NCI-H345 treated with DMSO at 0.1 percent for 48 hours (cell line): ENCODE measurements around the gene SCAPER.
"Not testable (repeated sequence)": the region's sequence is repeated elsewhere in the genome, so short reads cannot be mapped to it uniquely, and the experiment has no call there.

ENCODE experiments used
- DNase-seq: peaks from one replicate; lab custom pipeline; 2025; ENCODE audit not compliant: unreplicated experiment; lab: John Stamatoyannopoulos, UW

SCAPER gene

GRCh38 chr15:76787273-76787672, 117.9 kb downstream of the SCAPER start:
- DNase-seq: no peak

DNA sequence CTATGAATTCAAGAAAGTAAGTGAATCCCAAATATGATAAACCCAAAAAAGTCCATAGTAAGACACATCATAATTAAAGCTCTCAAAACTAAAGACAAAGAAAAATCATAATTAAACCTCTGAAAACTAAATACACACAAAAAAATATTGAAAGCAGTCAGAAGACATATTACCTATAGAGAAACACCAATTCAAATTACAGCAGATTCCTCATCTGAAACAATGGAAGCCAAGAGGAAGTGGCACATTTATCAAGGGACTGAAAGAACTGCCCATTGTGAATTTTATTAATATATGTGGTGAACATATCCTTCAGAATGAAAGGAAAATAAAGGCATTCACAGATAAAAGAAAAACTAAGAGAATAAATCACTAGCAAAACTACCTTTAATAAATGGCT, 128.2 kb downstream of the SCAPER start:
- no peak for DNase-seq

GRCh38 chr15:76776480-76776879, 128.7 kb downstream of the SCAPER start:
- DNase-seq: no peak

- no peak for DNase-seq
These were observed 131.9 kb downstream of the SCAPER start for GRCh38 chr15:76773234-76773633.

GRCh38 chr15:76772776-76773175, 132.4 kb downstream of the SCAPER start:
- no peak for DNase-seq

- no peak for DNase-seq
These were observed 141.1 kb downstream of the SCAPER start for GRCh38 chr15:76764004-76764403.

- DNase-seq: no peak
These were observed 141.6 kb downstream of the SCAPER start for GRCh38 chr15:76763554-76763953.

- no peak for DNase-seq
These were observed 148.8 kb downstream of the SCAPER start for GRCh38 chr15:76756381-76756780.

DNA sequence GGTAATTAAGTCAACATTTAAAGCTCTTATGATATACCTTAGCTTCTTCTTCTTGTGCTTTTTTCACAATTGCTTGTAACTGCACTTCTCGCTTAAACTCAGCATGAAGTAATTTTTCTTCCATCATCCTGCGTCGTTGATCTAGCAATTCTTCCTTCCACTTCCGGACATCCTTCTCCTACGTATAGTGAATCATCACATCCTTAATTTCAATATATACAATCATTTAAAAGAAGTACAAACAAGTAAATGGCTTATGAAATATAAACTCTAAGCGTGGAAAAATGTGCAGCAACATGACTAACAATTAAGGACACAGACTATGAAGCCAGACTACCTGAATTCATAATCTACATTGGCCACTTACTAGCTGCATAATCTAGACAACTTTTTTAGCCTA, 151.4 kb downstream of the SCAPER start:
- no peak for DNase-seq

- no peak for DNase-seq
These were observed 152.0 kb downstream of the SCAPER start for GRCh38 chr15:76753131-76753530.

DNA sequence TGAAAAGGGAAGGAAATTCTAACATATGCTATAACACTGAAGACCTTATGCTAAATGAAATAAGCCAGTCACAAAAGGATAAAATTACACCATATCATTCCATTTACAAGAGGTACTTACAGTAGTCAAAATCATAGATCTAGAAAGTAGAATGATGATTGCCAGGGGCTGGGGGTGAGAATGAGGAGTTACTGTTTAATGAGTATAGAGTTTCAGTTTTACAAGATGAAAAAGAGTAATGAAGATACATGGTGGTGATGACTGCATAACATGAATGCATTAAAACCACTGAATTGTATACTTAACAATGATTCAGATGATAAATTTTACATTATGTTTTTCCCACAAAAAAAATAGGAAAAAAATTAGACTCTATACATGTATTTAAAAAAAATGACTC, 152.6 kb downstream of the SCAPER start:
- DNase-seq: no peak

- DNase-seq: no peak
These were observed 167.6 kb downstream of the SCAPER start for GRCh38 chr15:76737573-76737972.

GRCh38 chr15:76732321-76732720, 172.8 kb downstream of the SCAPER start:
- not testable (repeated sequence) for DNase-seq

DNA sequence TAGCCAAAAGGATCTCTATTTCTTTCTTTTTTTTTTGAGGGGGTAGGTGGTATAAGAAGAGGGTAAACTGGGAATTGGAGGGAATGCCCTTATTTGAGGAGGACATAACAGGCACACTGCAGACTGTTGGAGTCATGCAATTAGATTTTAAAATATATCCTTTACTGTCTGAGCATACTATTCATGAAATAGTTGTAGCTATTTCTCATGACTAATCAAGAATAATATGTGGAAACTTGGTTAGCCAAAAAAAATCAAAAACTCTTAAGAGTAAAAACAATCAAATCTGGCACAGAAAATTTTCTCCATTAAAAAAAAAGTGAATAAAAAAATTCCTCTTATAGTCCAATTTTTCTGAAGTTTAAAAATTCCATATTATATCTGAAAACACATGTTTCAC, 174.9 kb downstream of the SCAPER start:
- no peak for DNase-seq

GRCh38 chr15:76718863-76719262, 186.3 kb downstream of the SCAPER start:
- no peak for DNase-seq

- no peak for DNase-seq
These were observed 190.2 kb downstream of the SCAPER start for GRCh38 chr15:76714950-76715349.

DNA sequence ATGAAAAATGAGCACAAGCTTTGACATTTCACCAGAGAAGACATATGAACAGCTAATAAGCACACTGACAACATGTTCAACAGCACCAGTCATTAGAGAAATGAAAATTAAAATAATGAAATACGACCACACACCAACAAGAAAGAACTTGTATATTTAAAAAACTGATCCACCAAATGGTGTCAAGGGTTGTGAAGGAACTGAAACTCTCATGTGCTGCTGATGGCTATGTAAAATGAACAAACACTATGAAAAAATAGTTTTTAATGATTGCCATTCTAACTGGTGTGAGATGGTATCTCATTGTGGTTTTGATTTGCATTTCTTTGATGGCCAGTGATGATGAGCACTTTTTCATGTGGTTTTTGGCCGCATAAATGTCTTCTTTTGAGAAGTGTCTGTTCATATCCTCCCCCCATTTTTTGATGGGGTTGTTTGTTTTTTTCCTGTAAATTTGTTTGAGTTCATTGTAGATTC, 193.8 kb downstream of the SCAPER start:
- no peak for DNase-seq

- not testable (repeated sequence) for DNase-seq
These were observed 201.1 kb downstream of the SCAPER start for GRCh38 chr15:76704032-76704431.

GRCh38 chr15:76696840-76697239, 208.3 kb downstream of the SCAPER start:
- DNase-seq: no peak

GRCh38 chr15:76692546-76692945, 212.6 kb downstream of the SCAPER start:
- DNase-seq: not testable (repeated sequence)

GRCh38 chr15:76687592-76687991, 217.5 kb downstream of the SCAPER start:
- not testable (repeated sequence) for DNase-seq

- DNase-seq: no peak
These were observed 221.1 kb downstream of the SCAPER start for GRCh38 chr15:76684002-76684401.

GRCh38 chr15:76682833-76683232, 222.3 kb downstream of the SCAPER start:
- DNase-seq: no peak

DNA sequence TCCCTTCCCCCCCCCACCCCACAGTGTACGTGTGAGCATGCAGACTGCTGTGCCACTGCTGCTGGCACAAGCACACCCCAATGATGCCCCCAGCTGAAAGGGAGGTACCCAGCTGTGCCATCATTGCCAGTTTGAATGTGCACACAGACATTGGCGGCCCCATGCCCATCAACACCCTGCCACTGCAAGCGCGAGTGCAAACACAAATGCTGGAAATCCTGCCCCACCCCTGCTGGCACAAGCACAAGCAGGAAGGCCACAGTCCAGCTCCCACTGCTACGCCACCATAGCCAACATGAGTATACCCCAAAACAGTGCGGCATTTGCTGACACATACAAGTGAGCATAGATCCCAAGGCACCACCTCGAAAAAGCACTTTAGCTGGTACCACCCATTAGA, 222.9 kb downstream of the SCAPER start:
- no peak for DNase-seq
